ENCODE data around the gene SYTL3. TPM values are rescaled to one million over a fixed set of nuclear protein-coding genes. Genes with fewer than 3 reads are reported as not detected.
"Not testable (repeated sequence)": the region's sequence is repeated elsewhere in the genome, so short reads cannot be mapped to it uniquely, and the experiment has no call there.

The SYTL3 gene
- total RNA-seq, 5 donors from 2014 or later (not counting 1 experiment from before 2014, with no cell fraction given): 14.4 to 45.6 (median 22.9) TPM

GRCh38 chr6:158656986-158657385 is 7.1 kb downstream of the SYTL3 start:
- peaks cover 19% of the 10 kb centered on the region for H3K36me3 Mint-ChIP-seq
- peaks cover 0 to 15% of the 10 kb centered on the region in 2 donors for H3K36me3 ChIP-seq (ENCODE audit: control insufficient read depth in 2 of 2, extremely low read depth in 1 of 2, insufficient read depth in 1 of 2, low read length in 1 of 2)
- DNase-seq; H3K4me3 ChIP-seq (ENCODE audit: control insufficient read depth in 1 of 2, extremely low read depth in 1 of 2, low read length in 1 of 2); ATAC-seq (replicated peaks in 1 of 4); H3K27me3 ChIP-seq (replicated peaks in 1 of 2; ENCODE audit: control insufficient read depth in 2 of 2, extremely low read depth in 1 of 2, insufficient read depth in 2 of 2, low read length in 1 of 2); H3K9me3 Mint-ChIP-seq; H3K4me3 Mint-ChIP-seq; H3K27me3 Mint-ChIP-seq; H3K9me3 ChIP-seq; POLR2A ChIA-PET; H3K27ac ChIP-seq (ENCODE audit: low read length): not testable (repeated sequence)
- peak overlapping the region; percentile 57 to 64 for H3K27ac Mint-ChIP-seq
- WGBS (ENCODE audit: insufficient coverage): 80% methylated on average over 4 of the region's 9 CpGs
- CTCF ChIA-PET: interaction anchor here in 1 of 2 donors (0.6 kb wide), 1 partner anchor 274 kb away, joined by 3 read pairs; no protein-coding TSS in a partner anchor
- peaks cover 63 to 72% (median 69%) of the 10 kb centered on the region in 3 donors for H3K4me1 Mint-ChIP-seq
- peaks cover 42 to 60% of the 10 kb centered on the region in 2 experiments for H3K4me1 ChIP-seq (ENCODE audit: control insufficient read depth in 1 of 2, extremely low read depth in 1 of 2, insufficient read depth in 2 of 2, low read length in 2 of 2)

DNA sequence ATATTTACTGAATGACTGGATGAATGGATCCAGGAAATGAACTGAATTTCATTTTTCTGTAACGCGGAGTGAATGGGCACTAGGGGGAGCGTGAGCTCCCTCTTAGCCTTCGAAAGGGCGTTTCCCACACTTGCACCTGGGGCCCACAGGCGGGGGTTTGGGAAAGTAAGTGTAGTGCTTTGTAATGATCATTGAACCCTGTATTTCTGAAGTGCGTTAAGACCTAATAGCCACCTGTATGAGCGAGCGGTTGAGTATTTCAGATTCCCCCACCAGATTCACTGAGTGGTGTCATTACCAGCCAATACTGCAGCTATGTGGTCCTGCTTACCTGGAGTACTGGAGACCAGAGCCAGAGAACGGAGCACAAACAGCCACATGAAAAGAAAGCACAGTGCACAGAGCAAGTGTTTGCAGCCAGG is 10.5 kb downstream of the SYTL3 start:
- ATAC-seq (replicated peaks in 1 of 4) (peak; percentile 69 to 78 (median 70)), DNase-seq (peak in 34 of 35 experiments; percentile 26 to 75 (median 56))
- peaks cover 50 to 59% (median 51%) of the 10 kb centered on the region in 3 donors for H3K4me1 Mint-ChIP-seq
- peaks cover 0 to 34% of the 10 kb centered on the region in 2 donors for H3K36me3 ChIP-seq (ENCODE audit: control insufficient read depth in 2 of 2, extremely low read depth in 1 of 2, insufficient read depth in 1 of 2, low read length in 1 of 2)
- H3K9me3 ChIP-seq: no peaks in the 10 kb centered on the region
- H3K4me1 ChIP-seq (ENCODE audit: control insufficient read depth in 1 of 2, extremely low read depth in 1 of 2, insufficient read depth in 2 of 2, low read length in 2 of 2): peaks cover 31 to 33% of the 10 kb centered on the region in 2 experiments
- H3K27me3 Mint-ChIP-seq: no peaks in the 10 kb centered on the region
- H3K9me3 Mint-ChIP-seq: no peaks in the 10 kb centered on the region
- POLR2A ChIA-PET: interaction anchor here (0.5 to 1.9 kb wide), 8 partner anchors 11 to 381 kb away, joined by 3 to 17 read pairs (median 4); partner anchors contain the start of gene SYTL3 (in 1 of the 2)
- H3K27ac ChIP-seq (ENCODE audit: low read length): peak overlapping the region; percentile 25
- H3K4me3 Mint-ChIP-seq: peak overlapping the region; percentile 17 to 55 (median 18)
- no peak overlapping the region for H3K4me3 ChIP-seq (ENCODE audit: control insufficient read depth in 1 of 2, extremely low read depth in 1 of 2, low read length in 1 of 2)
- no peaks in the 10 kb centered on the region for H3K27me3 ChIP-seq (replicated peaks in 1 of 2; ENCODE audit: control insufficient read depth in 2 of 2, extremely low read depth in 1 of 2, insufficient read depth in 2 of 2, low read length in 1 of 2)
- peak overlapping the region; percentile 20 to 81 for H3K27ac Mint-ChIP-seq
- CTCF ChIA-PET: interaction anchor here (0.7 to 5.7 kb wide), 14 partner anchors 11 to 446 kb away, joined by 3 to 85 read pairs (median 6); partner anchors contain the start of genes SYTL3 (in 2 of the 2) and DYNLT1 (in 1 of the 2)
- peaks cover 25% of the 10 kb centered on the region for H3K36me3 Mint-ChIP-seq
- WGBS (ENCODE audit: insufficient coverage): 8% methylated on average over 8 of the region's 10 CpGs

DNA sequence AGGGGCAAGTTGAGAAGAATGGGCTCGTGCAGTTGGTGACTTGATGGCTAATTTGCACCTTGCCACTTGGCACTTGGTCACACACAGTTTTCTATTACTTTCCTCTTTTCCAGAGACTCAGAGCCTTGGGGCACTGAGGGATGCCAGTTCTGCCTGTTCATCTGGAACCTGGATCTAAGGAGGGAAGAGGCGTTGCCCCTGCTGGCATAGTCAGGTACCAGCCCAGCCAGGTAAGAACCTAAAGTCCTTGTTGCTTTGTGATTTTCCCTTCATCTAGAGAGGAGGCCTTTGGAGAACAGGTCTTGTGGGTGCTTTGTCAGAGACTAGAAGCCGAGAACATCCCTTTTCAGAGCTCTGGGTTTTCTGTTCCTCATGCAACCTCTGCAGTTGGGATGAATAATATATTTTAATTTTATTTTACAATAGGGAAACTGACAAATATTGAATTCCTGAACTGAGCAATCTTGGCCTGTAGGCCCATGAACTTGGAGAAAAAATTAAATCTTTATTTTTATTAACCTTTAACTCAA is 11.4 kb downstream of the SYTL3 start:
- Histone ChIP-seq H3K4me1 (ENCODE audit: control insufficient read depth in 1 of 2, extremely low read depth in 1 of 2, insufficient read depth in 2 of 2, low read length in 2 of 2) (peaks cover 22 to 26% of the 10 kb centered on the region in 2 experiments), H3K9me3 (no peaks in the 10 kb centered on the region), H3K4me3 (ENCODE audit: control insufficient read depth in 1 of 2, extremely low read depth in 1 of 2, low read length in 1 of 2) (no peak overlapping the region), H3K27me3 (replicated peaks in 1 of 2; ENCODE audit: control insufficient read depth in 2 of 2, extremely low read depth in 1 of 2, insufficient read depth in 2 of 2, low read length in 1 of 2) (no peaks in the 10 kb centered on the region), H3K36me3 (ENCODE audit: control insufficient read depth in 2 of 2, extremely low read depth in 1 of 2, insufficient read depth in 1 of 2, low read length in 1 of 2) (peaks cover 0 to 41% of the 10 kb centered on the region in 2 donors), H3K27ac (ENCODE audit: low read length) (no peak overlapping the region)
- peaks cover 30% of the 10 kb centered on the region for H3K36me3 Mint-ChIP-seq
- DNase-seq (no peak), ATAC-seq (replicated peaks in 1 of 4) (no peak)
- POLR2A ChIA-PET: interaction anchor here (0.5 to 1.2 kb wide), 4 partner anchors 8 to 381 kb away, joined by 3 to 4 read pairs (median 4); no protein-coding TSS in a partner anchor
- CTCF ChIA-PET: interaction anchor here (0.6 to 5.7 kb wide), 8 partner anchors 12 to 434 kb away, joined by 3 to 85 read pairs (median 9); partner anchors contain the start of gene SYTL3 (in 1 of the 2)
- H3K9me3 Mint-ChIP-seq: no peaks in the 10 kb centered on the region
- peaks cover 41 to 50% (median 42%) of the 10 kb centered on the region in 3 donors for H3K4me1 Mint-ChIP-seq
- 100% methylated on average over 1 of the region's 3 CpGs for WGBS (ENCODE audit: insufficient coverage)
- H3K4me3 Mint-ChIP-seq: peak overlapping the region in 1 of 3 donors; percentile 55
- H3K27ac Mint-ChIP-seq: peak overlapping the region in 1 of 2 donors; percentile 72
- H3K27me3 Mint-ChIP-seq: no peaks in the 10 kb centered on the region

DNA sequence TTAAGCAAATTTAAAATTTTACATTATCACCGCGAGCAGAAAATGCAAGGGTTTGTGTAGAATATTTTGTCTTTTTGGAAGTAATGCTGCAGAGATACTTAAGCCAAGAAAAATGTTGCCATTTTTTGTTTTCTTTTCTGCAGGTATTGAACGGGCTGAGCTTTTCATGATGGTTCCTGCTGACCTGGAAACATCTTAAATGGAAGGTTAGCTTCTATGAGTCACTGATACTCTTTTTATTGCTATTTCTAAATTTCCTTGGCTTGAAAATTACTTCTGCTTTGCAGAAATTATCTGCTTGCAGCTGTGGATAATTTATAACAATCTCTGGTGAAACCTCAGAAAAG is 12.7 kb downstream of the SYTL3 start:
- WGBS (ENCODE audit: insufficient coverage): 40% methylated on average over 1 of the region's 3 CpGs
- no peaks in the 10 kb centered on the region for H3K9me3 Mint-ChIP-seq
- H3K4me1 ChIP-seq (ENCODE audit: control insufficient read depth in 1 of 2, extremely low read depth in 1 of 2, insufficient read depth in 2 of 2, low read length in 2 of 2): peaks cover 21 to 27% of the 10 kb centered on the region in 2 experiments
- H3K9me3 ChIP-seq: no peaks in the 10 kb centered on the region
- peaks cover 44% of the 10 kb centered on the region for H3K36me3 Mint-ChIP-seq
- peak overlapping the region in 1 of 2 donors; percentile 56 for H3K4me3 ChIP-seq (ENCODE audit: control insufficient read depth in 1 of 2, extremely low read depth in 1 of 2, low read length in 1 of 2)
- no peak for DNase-seq
- H3K4me1 Mint-ChIP-seq: peaks cover 35 to 54% (median 47%) of the 10 kb centered on the region in 3 donors
- no peaks in the 10 kb centered on the region for H3K27me3 ChIP-seq (replicated peaks in 1 of 2; ENCODE audit: control insufficient read depth in 2 of 2, extremely low read depth in 1 of 2, insufficient read depth in 2 of 2, low read length in 1 of 2)
- no peaks in the 10 kb centered on the region for H3K27me3 Mint-ChIP-seq
- H3K27ac ChIP-seq (ENCODE audit: low read length): no peak overlapping the region
- no peak for ATAC-seq (replicated peaks in 1 of 4)
- peaks cover 4 to 53% of the 10 kb centered on the region in 2 donors for H3K36me3 ChIP-seq (ENCODE audit: control insufficient read depth in 2 of 2, extremely low read depth in 1 of 2, insufficient read depth in 1 of 2, low read length in 1 of 2)
- ChIA-PET CTCF (interaction anchor here (0.9 to 5.7 kb wide), 5 partner anchors 24 to 87 kb away, joined by 3 to 85 read pairs (median 5); no protein-coding TSS in a partner anchor), POLR2A (interaction anchor here (0.8 to 1.4 kb wide), 8 partner anchors 9 to 35 kb away, joined by 3 to 8 read pairs (median 4); partner anchors contain the start of gene SYTL3 (in 1 of the 2))
- H3K27ac Mint-ChIP-seq: peak overlapping the region in 1 of 2 donors; percentile 89
- peak overlapping the region in 2 of 3 donors; percentile 76 to 81 for H3K4me3 Mint-ChIP-seq

GRCh38 chr6:158662954-158663624 is 13.2 kb downstream of the SYTL3 start:
- DNase-seq (peak in 17 of 35 experiments; percentile 28 to 66 (median 43)), ATAC-seq (replicated peaks in 1 of 4) (peak; percentile 38 to 61 (median 56))
- H3K27me3 Mint-ChIP-seq: no peaks in the 10 kb centered on the region
- ChIA-PET CTCF (interaction anchor here in 1 of 2 donors (5.7 kb wide), 1 partner anchor 28 kb away, joined by 85 read pairs; no protein-coding TSS in a partner anchor), POLR2A (interaction anchor here (0.6 to 1.4 kb wide), 9 partner anchors 13 to 34 kb away, joined by 3 to 5 read pairs (median 3); partner anchors contain the start of gene SYTL3 (in 1 of the 2))
- no peaks in the 10 kb centered on the region for H3K9me3 Mint-ChIP-seq
- 62% methylated on average over 16 of the region's 27 CpGs for whole genome bisulfite sequencing (ENCODE audit: insufficient coverage)
- peak overlapping the region; percentile 71 to 81 (median 76) for H3K4me3 Mint-ChIP-seq
- H3K4me3 ChIP-seq (ENCODE audit: control insufficient read depth in 1 of 2, extremely low read depth in 1 of 2, low read length in 1 of 2): peak overlapping the region in 1 of 2 donors; percentile 56
- peaks cover 35 to 56% (median 48%) of the 10 kb centered on the region in 3 donors for H3K4me1 Mint-ChIP-seq
- peaks cover 45% of the 10 kb centered on the region for H3K36me3 Mint-ChIP-seq
- H3K27ac Mint-ChIP-seq: peak overlapping the region; percentile 74 to 89
- H3K36me3 ChIP-seq (ENCODE audit: control insufficient read depth in 2 of 2, extremely low read depth in 1 of 2, insufficient read depth in 1 of 2, low read length in 1 of 2): peaks cover 4 to 58% of the 10 kb centered on the region in 2 donors
- peak overlapping the region; percentile 15 for H3K27ac ChIP-seq (ENCODE audit: low read length)
- H3K9me3 ChIP-seq: no peaks in the 10 kb centered on the region
- peaks cover 21 to 27% of the 10 kb centered on the region in 2 experiments for H3K4me1 ChIP-seq (ENCODE audit: control insufficient read depth in 1 of 2, extremely low read depth in 1 of 2, insufficient read depth in 2 of 2, low read length in 2 of 2)
- no peaks in the 10 kb centered on the region for H3K27me3 ChIP-seq (replicated peaks in 1 of 2; ENCODE audit: control insufficient read depth in 2 of 2, extremely low read depth in 1 of 2, insufficient read depth in 2 of 2, low read length in 1 of 2)

All from T-cell (primary cell).